IPS-20b (cell line): ENCODE measurements around the gene XYLB.
"Not testable (repeated sequence)": the region's sequence is repeated elsewhere in the genome, so short reads cannot be mapped to it uniquely, and the experiment has no call there.

Experiments used
- H3K27ac ChIP-seq: one replicate; pipeline ENCODE4 v1.5.1; 2013; ENCODE audit warnings: low read length
- H3K27me3 ChIP-seq: 2 replicates; pipeline ENCODE4 v1.6.1; 2013; ENCODE audit warnings: mild to moderate bottlenecking, low read length, inconsistent platforms; ENCODE audit not compliant: insufficient read depth
- H3K36me3 ChIP-seq: 2 replicates; pipeline ENCODE4 v1.6.1; 2013; ENCODE audit warnings: low read depth, mild to moderate bottlenecking, inconsistent platforms, low read length, moderate library complexity; ENCODE audit not compliant: insufficient read depth
- H3K4me1 ChIP-seq: 2 replicates; pipeline ENCODE4 v1.6.1; 2013; ENCODE audit warnings: mild to moderate bottlenecking, control low read depth, inconsistent platforms, low read length, moderate library complexity; ENCODE audit not compliant: insufficient read depth
- H3K4me3 ChIP-seq: 2 replicates; pipeline ENCODE4 v1.5.1; 2013; ENCODE audit warnings: mild to moderate bottlenecking, low read length, inconsistent platforms
- H3K9ac ChIP-seq: 2 replicates; pipeline ENCODE4 v1.6.1; 2013; ENCODE audit warnings: low read depth, mild to moderate bottlenecking, inconsistent platforms, low read length, moderate library complexity
- H3K9me3 ChIP-seq: 2 replicates; pipeline ENCODE4 v1.6.1; 2013; ENCODE audit warnings: mild to moderate bottlenecking, low read depth, low read length, inconsistent platforms; ENCODE audit not compliant: insufficient read depth

The XYLB gene

GRCh38 chr3:38346587-38347410 lies at the start of gene XYLB:
XYLB (plus strand) TSS chr3:38346785; CDS start chr3:38346869, 84 bp downstream.
- Histone ChIP-seq H3K4me1 (no peaks in the 10 kb centered on the region; the same call in 1 of the 2 replicates), H3K4me3 (peak within 1 kb of the TSS; percentile 75), H3K36me3 (no peaks in the 10 kb centered on the region), H3K27ac (no peak within 1 kb of the TSS), H3K27me3 (peaks cover 27% of the 10 kb centered on the region), H3K9ac (peak within 1 kb of the TSS; percentile 61; the same call in 1 of the 2 replicates), H3K9me3 (no peaks in the 10 kb centered on the region)

- H3K36me3 ChIP-seq, H3K9me3 ChIP-seq, H3K27ac ChIP-seq, H3K27me3 ChIP-seq, H3K9ac ChIP-seq, H3K4me1 ChIP-seq, H3K4me3 ChIP-seq: not testable (repeated sequence)
Observed at GRCh38 chr3:38297053-38297452, 49.5 kb upstream of the XYLB start.

GRCh38 chr3:38297537-38297936 lies 49.0 kb upstream of the XYLB start:
- Histone ChIP-seq H3K4me1 (no peaks in the 10 kb centered on the region), H3K4me3 (no peak overlapping the region), H3K27me3 (no peaks in the 10 kb centered on the region), H3K9ac (no peak overlapping the region), H3K27ac (no peak overlapping the region), H3K9me3 (no peaks in the 10 kb centered on the region), H3K36me3 (no peaks in the 10 kb centered on the region)

GRCh38 chr3:38297947-38298711 lies 48.5 kb upstream of the XYLB start:
- Histone ChIP-seq H3K9me3 (no peaks in the 10 kb centered on the region), H3K4me3 (no peak overlapping the region), H3K27ac (no peak overlapping the region), H3K4me1 (no peaks in the 10 kb centered on the region), H3K36me3 (no peaks in the 10 kb centered on the region), H3K9ac (no peak overlapping the region), H3K27me3 (no peaks in the 10 kb centered on the region)

- Histone ChIP-seq H3K9me3 (no peaks in the 10 kb centered on the region), H3K9ac (no peak overlapping the region), H3K4me3 (no peak overlapping the region), H3K27me3 (no peaks in the 10 kb centered on the region), H3K36me3 (no peaks in the 10 kb centered on the region), H3K4me1 (no peaks in the 10 kb centered on the region), H3K27ac (no peak overlapping the region)
Observed at GRCh38 chr3:38306941-38307340, 39.6 kb upstream of the XYLB start.

GRCh38 chr3:38307599-38307998 lies 39.0 kb upstream of the XYLB start:
- Histone ChIP-seq H3K36me3 (no peaks in the 10 kb centered on the region), H3K4me3 (no peak overlapping the region), H3K9ac (no peak overlapping the region), H3K4me1 (no peaks in the 10 kb centered on the region), H3K9me3 (no peaks in the 10 kb centered on the region), H3K27me3 (no peaks in the 10 kb centered on the region), H3K27ac (no peak overlapping the region)

- Histone ChIP-seq H3K4me1 (no peaks in the 10 kb centered on the region), H3K4me3 (no peak overlapping the region), H3K9me3 (no peaks in the 10 kb centered on the region), H3K27me3 (no peaks in the 10 kb centered on the region), H3K9ac (no peak overlapping the region), H3K36me3 (no peaks in the 10 kb centered on the region), H3K27ac (no peak overlapping the region)
Observed at GRCh38 chr3:38308456-38308855, 38.1 kb upstream of the XYLB start.

GRCh38 chr3:38311476-38311875 lies 35.1 kb upstream of the XYLB start:
- no peaks in the 10 kb centered on the region for H3K36me3 ChIP-seq
- H3K27me3 ChIP-seq: no peaks in the 10 kb centered on the region
- H3K4me3 ChIP-seq: no peak overlapping the region
- peaks cover 6% of the 10 kb centered on the region; the same call in 1 of the 2 replicates for H3K4me1 ChIP-seq
- H3K9me3 ChIP-seq: no peaks in the 10 kb centered on the region
- H3K27ac ChIP-seq: no peak overlapping the region
- H3K9ac ChIP-seq: no peak overlapping the region

GRCh38 chr3:38311941-38312340 lies 34.6 kb upstream of the XYLB start:
- no peaks in the 10 kb centered on the region for H3K9me3 ChIP-seq
- no peak overlapping the region for H3K27ac ChIP-seq
- no peaks in the 10 kb centered on the region for H3K36me3 ChIP-seq
- no peak overlapping the region for H3K4me3 ChIP-seq
- H3K9ac ChIP-seq: no peak overlapping the region
- H3K4me1 ChIP-seq: peaks cover 6% of the 10 kb centered on the region; the same call in 1 of the 2 replicates
- H3K27me3 ChIP-seq: no peaks in the 10 kb centered on the region

GRCh38 chr3:38312356-38312755 lies 34.2 kb upstream of the XYLB start:
- H3K36me3 ChIP-seq: no peaks in the 10 kb centered on the region
- no peak overlapping the region for H3K4me3 ChIP-seq
- H3K9me3 ChIP-seq: no peaks in the 10 kb centered on the region
- H3K4me1 ChIP-seq: peaks cover 6% of the 10 kb centered on the region; the same call in 1 of the 2 replicates
- H3K9ac ChIP-seq: no peak overlapping the region
- H3K27ac ChIP-seq: no peak overlapping the region
- no peaks in the 10 kb centered on the region for H3K27me3 ChIP-seq

- H3K27ac ChIP-seq: no peak overlapping the region
- no peak overlapping the region for H3K4me3 ChIP-seq
- peaks cover 6% of the 10 kb centered on the region; the same call in 1 of the 2 replicates for H3K4me1 ChIP-seq
- no peaks in the 10 kb centered on the region for H3K27me3 ChIP-seq
- no peaks in the 10 kb centered on the region for H3K9me3 ChIP-seq
- H3K9ac ChIP-seq: no peak overlapping the region
- H3K36me3 ChIP-seq: no peaks in the 10 kb centered on the region
Observed at GRCh38 chr3:38313263-38313662, 33.3 kb upstream of the XYLB start.

- Histone ChIP-seq H3K4me3 (no peak overlapping the region), H3K9ac (no peak overlapping the region), H3K36me3 (no peaks in the 10 kb centered on the region), H3K9me3 (no peaks in the 10 kb centered on the region), H3K27me3 (no peaks in the 10 kb centered on the region), H3K4me1 (peaks cover 6% of the 10 kb centered on the region; the same call in 1 of the 2 replicates), H3K27ac (no peak overlapping the region)
Observed at GRCh38 chr3:38313695-38314094, 32.9 kb upstream of the XYLB start.
